ENCODE measurements around the gene BCL7C.
"Not testable (repeated sequence)": the region's sequence is repeated elsewhere in the genome, so short reads cannot be mapped to it uniquely, and the experiment has no call there.

The BCL7C gene

DNA sequence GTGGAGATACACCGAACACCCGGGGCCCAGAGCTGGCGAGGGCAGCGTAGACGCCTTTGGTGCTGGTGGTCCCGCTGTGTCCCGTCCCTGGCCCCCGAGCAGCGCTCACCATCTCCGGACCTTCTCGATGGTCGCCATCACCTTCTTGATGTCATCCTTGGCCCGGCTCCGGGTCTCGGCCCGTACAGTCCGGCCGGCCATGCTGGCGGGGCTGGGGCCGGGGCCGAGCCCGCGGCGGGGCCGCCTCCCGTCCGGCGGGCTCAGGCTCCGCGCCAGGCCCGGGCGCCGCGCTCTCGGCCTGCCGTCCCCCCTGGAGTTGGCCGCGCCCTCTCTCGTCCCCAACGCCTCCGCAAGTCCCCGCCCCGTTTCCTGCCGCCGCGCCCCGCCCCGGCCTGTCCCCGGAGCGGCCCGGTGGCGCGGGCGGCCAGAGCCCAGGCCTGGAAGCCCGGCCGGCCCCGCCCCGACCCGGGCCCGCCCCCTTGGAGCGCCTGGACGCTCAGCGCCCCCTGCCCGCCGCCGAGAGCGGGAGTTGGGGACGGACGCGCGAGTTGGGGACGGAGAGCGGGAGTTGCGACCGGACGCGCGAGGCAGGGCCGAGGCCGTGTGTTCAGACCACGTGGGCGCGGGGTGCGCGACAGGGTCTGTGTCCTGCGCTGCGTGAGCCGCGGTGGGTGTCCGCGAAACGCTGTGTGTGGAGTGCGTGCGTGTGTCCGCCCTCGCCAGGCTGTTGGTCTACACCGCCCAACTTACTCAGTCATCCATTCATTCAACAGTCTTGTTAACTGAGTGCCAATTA, at the start of gene BCL7C:
BCL7C (minus strand) TSS at position 334 of the 796 bp plus-strand sequence; CDS start at position 201, 133 bp downstream.
- peak; percentile 55 to 71 for DNase-seq (ENCODE audit: low read depth in 1 of 2, low spot score in 1 of 2)

DNA sequence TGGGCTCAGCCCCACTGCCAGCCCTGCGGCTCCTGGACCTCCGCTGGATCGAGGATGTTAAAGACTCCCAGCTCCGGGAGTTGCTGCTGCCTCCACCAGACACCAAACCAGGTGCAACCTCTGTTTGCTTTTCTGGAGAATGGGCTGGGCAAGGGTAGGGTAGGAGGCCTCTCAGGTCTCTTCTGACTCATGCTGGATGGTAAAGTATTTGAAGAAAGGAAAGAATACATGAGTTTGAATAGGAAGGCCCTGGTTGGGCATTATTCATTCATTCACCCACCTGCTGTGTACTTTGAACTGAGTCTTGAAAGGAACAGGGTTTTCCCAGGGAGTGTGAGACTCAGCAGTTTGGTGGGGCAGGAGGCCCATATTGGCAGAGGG, 48.5 kb upstream of the BCL7C start:
- no peak for DNase-seq (ENCODE audit: low read depth in 1 of 2, low spot score in 1 of 2)

DNA sequence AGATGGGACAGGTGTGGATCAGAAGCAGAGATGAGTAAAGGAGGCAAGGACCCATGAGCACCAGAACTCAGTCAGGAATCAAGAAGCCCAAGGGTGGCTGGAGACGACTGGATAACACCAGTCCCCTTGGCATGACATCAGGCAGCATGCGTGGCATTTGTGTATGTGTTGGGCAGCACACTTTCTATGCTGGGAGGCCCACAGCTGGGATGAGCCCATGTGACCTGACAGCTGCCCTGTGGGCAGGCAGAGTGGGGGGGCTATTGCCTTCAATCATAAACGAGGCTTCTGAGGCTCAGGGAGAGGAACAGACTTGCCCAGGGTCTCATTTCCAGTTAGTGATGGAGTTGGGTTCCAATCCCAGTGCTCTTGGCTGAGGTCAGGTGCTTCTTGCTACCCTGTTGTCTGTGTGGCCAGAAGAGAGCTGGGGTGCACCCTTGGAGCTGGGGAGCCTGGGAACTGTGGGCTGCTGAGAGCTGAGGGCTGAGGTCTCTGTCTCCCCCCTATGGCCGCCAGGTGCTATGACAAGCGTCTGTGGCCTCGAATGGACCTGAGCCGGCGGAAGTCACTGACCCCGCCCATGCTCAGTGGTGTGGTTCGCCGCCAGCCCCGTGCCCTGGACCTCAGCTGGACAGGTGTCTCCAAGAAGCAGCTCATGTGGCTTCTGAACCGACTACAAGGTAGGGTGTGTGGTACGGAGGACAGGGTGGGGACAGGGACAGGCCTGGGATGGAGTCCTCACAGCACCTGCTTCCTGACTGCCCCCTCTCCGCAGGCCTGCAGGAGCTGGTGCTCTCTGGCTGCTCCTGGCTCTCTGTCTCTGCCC, 47.9 kb upstream of the BCL7C start:
- no peak for DNase-seq (ENCODE audit: low read depth in 1 of 2, low spot score in 1 of 2)

DNA sequence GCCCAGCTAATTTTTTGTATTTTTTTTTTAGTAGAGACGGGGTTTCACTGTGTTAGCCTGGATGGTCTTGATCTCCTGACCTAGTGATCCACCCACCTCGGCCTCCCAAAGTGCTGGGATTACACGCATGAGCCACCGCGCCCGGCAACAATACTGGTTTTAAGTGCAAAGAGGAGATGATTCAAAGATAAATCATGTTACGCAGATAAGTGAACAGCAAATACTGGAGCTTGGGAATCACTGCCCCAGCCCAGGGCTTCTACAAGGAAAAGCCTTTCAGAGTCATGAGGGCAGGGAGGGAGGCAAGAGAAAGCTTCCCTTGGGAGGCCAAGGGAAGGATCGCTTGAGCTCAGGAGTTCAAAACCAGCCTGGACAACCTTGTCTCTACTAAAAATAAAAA, 45.7 kb upstream of the BCL7C start:
- DNase-seq (ENCODE audit: low read depth in 1 of 2, low spot score in 1 of 2): not testable (repeated sequence)

DNA sequence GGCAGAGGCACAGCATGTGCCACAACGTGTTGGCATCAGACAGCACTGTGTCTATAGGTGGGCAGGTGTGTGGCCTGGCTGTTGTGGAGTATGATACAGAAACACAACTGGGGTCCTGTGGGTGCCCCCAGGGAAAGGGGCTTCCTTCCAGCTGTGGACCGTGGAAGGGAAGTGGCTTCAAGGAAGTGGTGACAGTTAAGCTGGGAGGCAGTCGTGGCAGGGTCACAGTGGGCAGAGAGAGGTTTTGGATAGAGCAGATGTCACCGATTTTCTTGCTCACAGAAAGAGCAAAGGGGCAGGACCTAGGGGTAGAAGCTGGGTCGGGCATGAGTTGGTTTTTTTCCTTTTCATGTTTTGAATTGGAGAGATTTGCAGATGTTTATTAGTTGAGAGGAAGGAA, 43.8 kb upstream of the BCL7C start:
- DNase-seq (ENCODE audit: low read depth in 1 of 2, low spot score in 1 of 2): no peak

DNA sequence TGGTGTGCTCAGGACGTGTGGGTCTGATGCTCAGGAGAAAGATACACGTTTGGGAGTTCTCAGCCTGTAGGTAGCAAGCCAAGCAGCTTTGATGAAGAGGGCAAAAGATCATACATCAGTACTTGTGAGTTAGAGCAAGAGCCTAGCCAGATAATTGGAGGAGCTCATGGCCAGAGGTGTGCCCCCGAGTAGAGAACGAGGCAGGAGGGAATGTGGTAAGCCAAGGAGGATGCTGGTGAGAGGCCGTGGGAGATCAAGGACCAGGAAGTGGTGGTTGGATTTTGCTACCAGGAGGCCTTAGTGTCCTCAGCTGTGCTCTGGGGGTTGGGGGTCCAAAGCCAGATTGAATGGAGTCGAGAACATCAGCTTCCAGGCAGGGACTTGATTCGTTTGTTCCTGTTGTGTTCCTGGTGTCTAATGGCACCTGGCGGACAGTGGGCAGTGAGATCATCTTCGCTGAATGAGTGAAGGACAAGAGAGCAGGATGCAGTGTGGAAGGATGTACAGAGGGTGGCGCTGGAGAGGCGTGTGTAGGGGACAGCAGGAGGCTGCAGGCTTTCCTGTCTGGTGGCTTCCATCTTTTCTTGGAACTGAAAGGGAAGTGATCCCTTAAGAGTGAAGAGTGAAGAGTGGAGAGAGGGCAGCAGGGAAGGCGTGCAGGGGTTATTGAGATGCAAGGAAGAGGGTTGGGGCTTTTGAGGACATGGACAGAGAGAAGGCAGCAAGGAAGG, 41.1 kb upstream of the BCL7C start:
- DNase-seq (ENCODE audit: low read depth in 1 of 2, low spot score in 1 of 2): no peak

DNA sequence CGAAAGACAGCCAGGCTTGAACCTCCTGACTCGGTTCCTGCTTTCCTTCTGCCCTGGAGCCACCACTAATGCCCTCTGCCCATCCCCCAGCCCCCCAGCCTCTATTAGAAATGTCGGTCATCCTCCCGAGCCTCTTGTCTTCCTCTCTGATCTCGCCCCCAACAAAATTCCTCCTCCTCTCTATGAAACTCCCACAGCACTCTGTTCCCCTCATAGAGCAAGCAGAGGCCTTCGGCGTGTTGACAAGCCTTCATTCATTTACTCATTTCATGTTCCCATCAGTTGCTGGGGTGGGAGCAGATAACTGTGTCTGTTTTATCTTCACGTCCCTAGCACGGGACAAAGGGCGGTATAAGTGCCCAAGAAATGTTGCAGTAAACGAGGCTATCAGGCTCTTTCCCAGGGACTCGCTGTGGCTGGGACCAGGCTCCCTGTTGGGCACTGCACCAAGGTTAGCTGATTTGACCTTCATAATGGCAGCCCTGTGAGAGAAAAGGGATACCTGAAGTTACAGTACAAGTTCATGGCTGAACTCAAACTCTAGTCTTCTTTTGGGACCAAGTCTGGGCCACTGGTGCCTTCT, 37.3 kb upstream of the BCL7C start:
- DNase-seq (ENCODE audit: low read depth in 1 of 2, low spot score in 1 of 2): no peak

DNA sequence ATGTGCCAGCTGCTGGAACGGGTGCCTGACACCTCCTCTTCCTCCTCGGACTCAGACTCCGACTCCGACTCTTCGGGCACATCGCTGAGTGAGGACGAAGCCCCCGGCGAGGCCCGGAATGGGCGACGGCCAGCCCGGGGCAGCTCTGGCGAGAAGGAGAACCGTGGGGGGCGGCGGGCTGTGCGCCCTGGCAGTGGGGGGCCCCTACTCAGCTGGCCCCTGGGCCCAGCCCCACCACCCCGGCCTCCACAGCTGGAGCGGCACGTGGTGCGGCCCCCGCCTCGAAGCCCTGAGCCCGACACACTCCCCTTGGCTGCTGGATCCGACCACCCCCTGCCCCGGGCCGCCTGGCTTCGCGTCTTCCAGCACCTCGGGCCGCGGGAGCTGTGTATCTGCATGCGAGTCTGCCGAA, 36.3 kb upstream of the BCL7C start:
- no peak for DNase-seq (ENCODE audit: low read depth in 1 of 2, low spot score in 1 of 2)

DNA sequence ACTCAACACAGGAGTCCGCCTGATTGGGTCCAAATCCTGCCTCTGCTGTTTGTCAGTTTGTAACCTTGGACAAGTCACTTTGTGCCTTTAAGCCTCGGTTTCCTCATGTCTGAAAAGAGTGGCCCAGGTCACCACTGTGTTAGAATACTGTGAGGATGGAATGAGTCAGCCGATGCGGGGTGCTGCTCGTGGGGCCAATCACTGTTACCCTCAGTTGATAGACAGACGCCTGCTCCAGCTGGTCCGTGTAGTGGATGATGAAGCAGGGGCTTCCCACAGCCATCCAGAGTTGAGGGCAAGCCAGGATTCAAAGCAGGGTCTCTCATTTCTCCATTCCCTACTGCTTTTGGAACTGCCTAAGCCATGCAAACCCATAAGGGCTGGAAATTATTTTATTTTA, 35.3 kb upstream of the BCL7C start:
- DNase-seq (ENCODE audit: low read depth in 1 of 2, low spot score in 1 of 2): no peak

DNA sequence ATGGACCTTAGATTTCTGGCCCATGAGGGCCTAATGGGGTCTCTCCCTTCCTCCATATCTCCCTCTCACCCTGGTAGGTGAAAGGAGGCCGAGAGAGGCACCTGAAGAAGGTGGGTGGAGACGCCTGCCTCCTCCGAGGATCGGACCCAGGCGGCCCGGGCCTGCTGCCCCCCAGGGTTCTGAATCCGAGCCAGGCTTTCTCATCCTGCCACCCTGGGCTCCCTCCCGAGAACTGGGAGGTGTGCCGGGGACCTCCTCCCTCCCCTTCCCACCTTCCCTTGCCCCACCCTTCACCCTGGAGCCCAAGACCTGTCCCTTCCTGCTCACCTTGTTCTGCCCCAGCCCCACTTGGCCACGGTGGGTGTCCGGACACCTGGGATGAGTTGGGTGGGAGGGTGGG, 34.5 kb upstream of the BCL7C start:
- DNase-seq (ENCODE audit: low read depth in 1 of 2, low spot score in 1 of 2): no peak

DNA sequence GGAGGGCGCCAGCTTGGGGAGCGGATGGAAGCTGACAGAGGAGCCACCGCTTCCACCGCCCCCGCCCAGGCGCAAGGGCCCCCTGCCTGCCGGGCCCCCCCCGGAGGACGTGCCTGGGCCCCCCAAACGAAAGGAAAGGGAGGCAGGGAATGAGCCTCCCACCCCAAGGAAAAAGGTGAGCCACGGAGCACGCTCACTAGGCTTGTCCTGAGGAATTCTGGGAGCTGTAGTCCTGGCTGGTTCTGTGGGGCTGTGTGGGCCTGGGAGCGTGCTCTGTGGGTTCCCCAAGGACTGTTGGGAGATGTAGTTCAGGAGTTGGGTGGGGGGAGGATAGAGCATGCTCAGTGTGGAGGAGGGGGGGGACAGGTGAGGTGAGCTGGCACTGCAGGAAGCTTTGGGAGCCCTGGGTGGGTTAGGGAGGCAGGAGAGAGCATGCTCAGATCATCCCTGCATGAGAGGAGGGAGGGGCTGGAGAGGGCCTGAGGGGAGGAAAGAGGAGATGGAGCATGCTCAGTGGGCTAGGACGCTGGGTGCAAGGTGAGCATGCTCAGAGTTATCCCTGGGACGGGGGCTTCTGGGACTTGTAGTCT, 34.0 kb upstream of the BCL7C start:
- DNase-seq (ENCODE audit: low read depth in 1 of 2, low spot score in 1 of 2): no peak

DNA sequence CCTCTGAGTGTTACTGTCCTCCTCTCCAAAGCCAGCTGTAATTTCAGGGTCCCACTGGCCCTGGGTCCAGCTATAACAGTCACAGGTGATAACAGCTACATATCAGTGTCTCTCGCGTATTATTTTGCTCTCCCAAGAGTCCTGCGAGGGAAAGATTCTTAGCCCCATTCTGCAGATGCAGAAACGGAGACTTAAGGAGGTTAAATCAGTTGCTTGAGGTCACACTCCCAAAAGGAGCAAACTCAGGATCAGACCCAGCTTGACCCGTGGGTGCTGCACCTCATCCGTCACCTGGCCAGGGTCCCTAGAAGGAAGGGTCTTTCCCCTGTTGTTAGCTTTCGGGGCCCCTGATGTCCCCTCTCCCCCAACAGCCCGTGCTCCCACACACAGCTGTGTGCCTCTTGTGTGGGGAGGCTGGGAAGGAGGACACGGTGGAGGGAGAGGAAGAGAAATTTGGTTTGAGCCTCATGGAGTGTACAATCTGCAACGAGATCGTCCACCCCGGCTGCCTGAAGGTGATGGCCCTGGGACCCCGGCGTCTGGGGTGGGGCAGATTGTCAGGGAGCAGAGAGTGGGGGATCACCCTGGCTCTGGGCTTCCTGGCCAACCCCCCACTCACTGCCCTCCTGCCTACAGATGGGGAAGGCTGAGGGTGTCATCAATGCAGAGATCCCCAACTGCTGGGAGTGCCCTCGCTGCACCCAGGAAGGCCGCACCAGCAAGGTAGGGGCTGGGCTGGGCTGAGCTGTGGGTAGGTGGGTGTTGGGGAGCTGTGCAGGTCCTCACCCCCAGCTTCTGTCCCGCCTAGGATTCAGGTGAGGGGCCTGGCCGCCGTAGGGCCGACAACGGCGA, 33.3 kb upstream of the BCL7C start:
- DNase-seq (ENCODE audit: low read depth in 1 of 2, low spot score in 1 of 2): no peak

DNA sequence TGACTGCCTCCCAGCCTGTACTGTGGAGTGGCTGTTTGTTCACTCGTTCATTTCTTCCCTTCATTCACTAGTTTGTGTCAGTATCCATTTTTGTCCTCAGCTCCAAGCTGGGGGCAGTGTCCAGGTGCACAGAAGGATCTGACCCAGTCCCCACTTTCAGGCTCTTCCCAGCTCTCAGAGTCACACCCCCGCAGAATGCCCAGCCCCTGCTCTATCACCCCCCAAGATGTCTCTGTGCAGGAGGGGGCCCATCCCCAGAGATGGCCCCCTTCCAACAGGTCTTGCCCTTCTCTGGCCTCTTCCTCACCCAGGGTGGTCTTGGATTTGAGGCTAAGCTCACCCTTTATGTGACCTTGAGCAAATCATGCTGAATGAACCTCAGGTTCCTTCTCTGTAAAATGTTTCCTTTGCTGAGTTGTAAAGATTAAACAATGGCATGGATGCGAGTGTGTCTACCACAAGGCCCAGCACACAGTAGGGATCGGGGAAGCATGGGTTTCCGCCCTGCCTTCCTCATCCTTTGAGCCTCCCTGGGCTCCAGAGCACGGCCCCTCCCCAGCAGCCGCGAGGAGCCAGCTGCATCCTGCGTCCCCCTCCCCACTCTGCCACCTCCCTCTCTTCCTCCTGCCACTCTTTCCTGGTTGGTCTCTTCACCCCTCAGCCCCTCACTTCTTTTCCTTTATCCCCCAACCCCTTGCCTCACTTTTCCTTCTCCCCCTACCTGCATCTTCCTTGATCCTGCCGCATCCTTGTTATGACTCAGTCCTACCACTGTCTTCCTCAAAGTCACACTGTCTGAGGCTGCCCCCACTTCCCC, 32.3 kb upstream of the BCL7C start:
- no peak for DNase-seq (ENCODE audit: low read depth in 1 of 2, low spot score in 1 of 2)

DNA sequence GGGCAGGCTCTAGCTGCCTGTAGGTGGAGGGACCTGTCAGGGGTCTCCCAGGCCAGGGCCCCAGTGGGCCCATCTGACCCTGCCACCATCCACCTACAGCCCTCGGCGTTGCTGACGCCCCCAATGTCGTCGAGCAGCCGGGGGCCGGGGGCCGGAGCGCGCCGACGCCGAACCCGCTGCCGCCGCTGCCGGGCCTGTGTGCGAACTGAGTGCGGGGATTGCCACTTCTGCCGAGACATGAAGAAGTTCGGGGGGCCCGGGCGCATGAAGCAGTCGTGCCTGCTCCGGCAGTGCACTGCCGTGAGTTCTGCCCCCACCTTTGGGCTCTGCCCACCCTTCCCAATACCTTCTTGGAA, 31.7 kb upstream of the BCL7C start:
- DNase-seq (ENCODE audit: low read depth in 1 of 2, low spot score in 1 of 2): no peak

DNA sequence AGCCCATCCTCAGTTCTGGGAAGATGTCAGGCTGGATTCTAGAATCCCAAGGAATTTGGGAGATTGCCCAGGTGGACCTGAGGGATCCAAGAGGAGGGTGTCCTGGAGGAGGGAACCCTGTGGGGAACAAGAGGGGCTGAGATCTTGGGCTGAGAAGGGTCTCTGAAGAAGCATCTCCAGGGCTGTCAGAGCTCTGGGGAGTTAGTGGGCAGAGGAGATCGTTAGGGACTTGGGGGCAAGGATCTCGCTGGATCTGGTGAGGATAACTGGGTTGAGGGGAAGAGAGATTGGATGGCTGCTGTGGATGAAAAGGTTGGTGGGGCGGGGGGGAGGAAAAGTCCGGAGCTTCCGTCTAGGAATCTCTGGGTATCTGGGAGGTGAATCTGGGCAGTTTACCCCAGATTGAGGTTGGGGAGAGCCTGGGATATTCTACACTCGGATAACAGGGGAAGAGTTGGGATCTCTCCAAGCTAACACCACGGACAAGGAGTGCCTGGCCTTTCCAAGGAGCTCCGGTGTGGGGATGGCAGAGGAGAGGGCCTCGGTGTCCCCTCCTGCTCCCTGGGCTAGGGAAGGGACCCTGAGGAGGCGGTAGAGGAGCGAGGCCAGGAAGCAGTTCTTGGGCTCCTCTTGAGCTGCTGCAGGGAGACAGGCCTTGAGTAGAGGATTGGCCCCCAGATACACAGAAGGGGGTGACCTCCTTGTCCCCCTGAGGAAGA, 31.2 kb upstream of the BCL7C start:
- no peak for DNase-seq (ENCODE audit: low read depth in 1 of 2, low spot score in 1 of 2)

DNA sequence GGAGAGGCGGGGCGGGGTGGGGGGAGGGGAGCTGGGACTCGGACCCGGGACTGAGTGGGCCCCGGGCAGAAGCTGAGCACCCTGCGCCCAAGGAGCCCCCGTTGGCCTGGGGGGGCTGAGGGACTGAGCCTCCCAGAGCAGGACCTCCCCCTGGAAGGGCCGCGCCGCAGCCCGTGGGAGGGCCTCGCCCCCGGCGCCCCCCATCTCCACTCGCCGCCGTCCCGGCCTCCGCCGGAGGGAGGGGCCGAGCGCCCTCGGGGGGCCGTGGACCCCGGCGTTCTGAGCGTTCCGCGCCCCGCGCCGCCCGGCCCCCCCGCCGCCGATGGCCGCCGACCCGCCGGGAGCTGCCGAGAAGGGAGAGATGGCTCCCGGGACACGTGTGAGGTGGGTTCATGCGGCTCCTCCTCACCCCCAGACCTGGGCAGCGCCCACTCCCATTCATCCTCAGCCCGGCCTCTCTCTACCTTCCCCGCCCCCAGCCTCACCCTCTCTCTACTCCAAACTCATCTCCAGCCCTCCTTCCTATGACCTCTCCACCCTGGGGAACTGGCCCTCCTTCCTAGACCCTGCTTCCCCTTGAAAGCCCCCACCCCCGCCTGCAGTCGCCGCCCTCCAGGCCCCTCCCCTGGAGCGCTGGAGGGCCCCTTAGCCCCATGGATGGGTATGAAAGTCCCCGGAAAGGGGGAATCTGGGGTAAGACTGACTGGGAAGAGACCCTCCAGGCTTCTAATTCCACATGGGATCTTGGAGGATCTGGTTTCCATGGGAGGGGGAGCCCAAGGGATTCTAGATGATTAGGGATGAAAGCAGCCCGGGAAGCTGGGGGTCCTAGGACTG, 30.4 kb upstream of the BCL7C start:
- no peak for DNase-seq (ENCODE audit: low read depth in 1 of 2, low spot score in 1 of 2)

DNA sequence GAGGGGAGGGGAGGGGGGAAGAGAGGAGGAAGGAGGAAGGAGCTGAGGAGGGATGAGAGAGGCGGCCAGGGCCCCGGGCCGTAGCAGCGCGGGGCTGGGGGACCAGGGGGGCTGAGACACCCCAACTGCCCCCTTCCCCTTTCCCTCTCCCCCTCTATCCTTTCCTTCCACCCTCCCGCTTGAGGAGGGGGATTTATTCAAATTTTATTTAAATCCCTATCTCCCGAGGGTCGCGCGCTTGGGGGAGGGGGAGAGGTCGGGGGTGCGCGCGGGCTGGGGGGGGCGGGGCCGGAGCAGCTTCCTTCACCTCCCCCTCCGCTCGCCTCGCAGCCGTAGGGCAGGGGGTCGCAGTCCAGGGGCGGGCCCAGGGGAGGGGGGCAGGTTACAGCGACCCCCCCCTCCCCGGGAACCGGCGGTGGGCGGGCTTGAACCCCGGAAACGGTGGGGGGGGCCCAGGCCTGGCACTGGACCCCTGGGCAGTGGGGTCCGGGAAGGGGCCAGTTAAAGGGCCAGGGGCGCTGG, 29.7 kb upstream of the BCL7C start, which contains the start of gene FBXL19:
FBXL19 (plus strand) TSS at position 19 of the 522 bp plus-strand sequence. CDS start 2,183 bp downstream, outside the sequence.
- no peak for DNase-seq (ENCODE audit: low read depth in 1 of 2, low spot score in 1 of 2)

All from activated CD4-positive, alpha-beta T cell treated with anti-CD3 and anti-CD28 coated beads, Interleukin-2, amount 50 U/mL, for 24 hours (primary cell).